ENCODE results near the gene RBBP8. TPM values are rescaled to one million over a fixed set of nuclear protein-coding genes. Genes with fewer than 3 reads are reported as not detected.

Gene RBBP8
- total and polyA plus RNA-seq, 4 donors = 6.5 to 9.8 (median 7.4) TPM

DNA sequence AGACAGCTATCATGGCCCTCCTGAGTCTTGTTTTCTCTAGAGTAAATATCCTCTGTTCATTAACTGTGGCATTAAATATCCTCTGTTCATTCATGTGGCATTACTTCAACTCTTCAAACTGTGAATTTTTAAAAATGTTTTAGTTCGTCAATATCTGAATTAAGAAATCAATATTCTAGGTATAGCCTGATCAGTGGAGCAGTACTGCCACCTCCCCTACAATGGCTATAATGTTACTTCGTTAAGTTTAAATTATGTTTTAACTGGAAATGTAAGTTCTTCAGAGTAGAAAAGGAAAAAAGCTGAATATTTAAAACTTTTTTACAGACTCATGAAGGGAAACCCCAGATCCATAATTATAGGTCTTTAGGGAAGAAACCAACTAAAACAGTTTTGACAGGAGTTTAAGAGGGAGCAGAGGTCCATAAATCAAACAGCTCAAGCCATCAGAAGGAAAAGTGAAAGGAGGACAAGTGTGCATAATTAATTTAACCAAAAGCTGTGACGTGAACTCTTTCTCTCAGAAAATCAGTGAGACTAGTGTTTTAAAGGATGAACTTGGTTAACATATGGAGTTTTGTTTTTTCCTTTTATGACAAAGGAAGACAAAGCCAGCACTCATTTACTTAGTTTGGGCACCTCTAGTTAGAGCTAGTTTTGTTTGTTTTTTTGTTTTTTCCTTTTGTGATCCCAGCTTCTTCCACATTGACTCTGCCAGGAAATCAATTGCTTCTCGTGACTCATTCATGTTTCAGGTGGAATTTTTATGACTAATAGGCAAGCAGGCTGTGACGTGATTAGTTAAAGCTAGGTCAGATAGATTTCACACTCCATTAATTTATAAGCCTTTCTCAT lies 44.9 kb downstream of the RBBP8 start:
- H3K36me3 ChIP-seq (ENCODE audit: control insufficient read depth in 4 of 4, insufficient read depth in 3 of 4, low read depth in 1 of 4, low read length in 3 of 4) = no peaks in the 10 kb centered on the region
- WGBS = 60% methylated on average over 5 of the region's 5 CpGs
- no peak for TF ChIP-seq RXRA (IDR thresholded peaks at IDR 0.05)
- no peak for TF ChIP-seq HNF4G (IDR thresholded peaks at IDR 0.05)
- peak in 1 of 2 donors; percentile 61 for TF ChIP-seq JUND (IDR thresholded peaks at IDR 0.05)
- H3K27me3 ChIP-seq (ENCODE audit: control insufficient read depth in 4 of 4, insufficient read depth in 4 of 4, low read length in 3 of 4) = no peaks in the 10 kb centered on the region
- DNase-seq (ENCODE audit: low spot score) = no peak
- peaks cover 5 to 12% (median 9%) of the 10 kb centered on the region in 4 donors for H3K4me1 ChIP-seq (ENCODE audit: control insufficient read depth in 4 of 4, insufficient read depth in 4 of 4, low read length in 3 of 4)
- H3K27ac ChIP-seq (ENCODE audit: low read depth in 1 of 2, low read length in 2 of 2) = peak overlapping the region; percentile 55 to 66
- no peak overlapping the region for H3K4me3 ChIP-seq (ENCODE audit: low read depth in 1 of 3, low read length in 3 of 3)
- peak overlapping the region in 1 of 2 donors; percentile 64 for H3K9ac ChIP-seq (ENCODE audit: low read depth in 1 of 2, low read length in 2 of 2)
- H3K9me3 ChIP-seq (ENCODE audit: control insufficient read depth in 4 of 4, low read length in 3 of 4) = no peaks in the 10 kb centered on the region

DNA sequence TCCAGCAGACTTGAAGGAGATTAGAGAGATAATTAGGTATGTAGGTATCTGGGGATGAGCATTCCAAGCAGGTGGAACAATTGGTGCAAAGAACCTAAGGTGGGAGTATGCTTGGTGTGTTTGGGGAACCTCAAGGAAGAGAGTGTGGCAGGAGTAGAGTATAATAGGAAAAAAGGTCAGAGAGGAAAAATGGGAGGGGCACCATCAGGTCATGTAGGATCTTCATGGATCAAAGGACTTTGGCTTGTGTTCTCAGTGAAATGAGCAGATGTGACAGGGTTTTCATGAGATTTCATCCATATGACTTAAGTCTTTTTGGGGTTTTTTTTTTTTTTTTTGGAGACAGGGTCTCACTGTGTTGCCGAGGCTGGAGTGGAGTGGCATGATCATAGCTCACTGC lies 47.3 kb downstream of the RBBP8 start:
- H3K4me1 ChIP-seq (ENCODE audit: control insufficient read depth in 4 of 4, insufficient read depth in 4 of 4, low read length in 3 of 4) = peaks cover 2 to 6% (median 3%) of the 10 kb centered on the region in 4 donors
- no peak overlapping the region for H3K9ac ChIP-seq (ENCODE audit: low read depth in 1 of 2, low read length in 2 of 2)
- 100% methylated on average over 1 of the region's 1 CpG for WGBS
- no peak overlapping the region for H3K4me3 ChIP-seq (ENCODE audit: low read depth in 1 of 3, low read length in 3 of 3)
- H3K27me3 ChIP-seq (ENCODE audit: control insufficient read depth in 4 of 4, insufficient read depth in 4 of 4, low read length in 3 of 4) = no peaks in the 10 kb centered on the region
- no peak overlapping the region for H3K27ac ChIP-seq (ENCODE audit: low read depth in 1 of 2, low read length in 2 of 2)
- TF ChIP-seq RAD21 (IDR thresholded peaks at IDR 0.05) = no peak
- no peak for TF ChIP-seq FOXA2 (IDR thresholded peaks at IDR 0.05)
- peak; percentile 6 to 32 for TF ChIP-seq HNF4A (conservative IDR thresholded peaks at IDR 0.05)
- no peak for DNase-seq (ENCODE audit: low spot score)
- no peaks in the 10 kb centered on the region for H3K9me3 ChIP-seq (ENCODE audit: control insufficient read depth in 4 of 4, low read length in 3 of 4)
- peaks cover 0 to 2% (median 0%) of the 10 kb centered on the region in 4 donors for H3K36me3 ChIP-seq (ENCODE audit: control insufficient read depth in 4 of 4, insufficient read depth in 3 of 4, low read depth in 1 of 4, low read length in 3 of 4)

DNA sequence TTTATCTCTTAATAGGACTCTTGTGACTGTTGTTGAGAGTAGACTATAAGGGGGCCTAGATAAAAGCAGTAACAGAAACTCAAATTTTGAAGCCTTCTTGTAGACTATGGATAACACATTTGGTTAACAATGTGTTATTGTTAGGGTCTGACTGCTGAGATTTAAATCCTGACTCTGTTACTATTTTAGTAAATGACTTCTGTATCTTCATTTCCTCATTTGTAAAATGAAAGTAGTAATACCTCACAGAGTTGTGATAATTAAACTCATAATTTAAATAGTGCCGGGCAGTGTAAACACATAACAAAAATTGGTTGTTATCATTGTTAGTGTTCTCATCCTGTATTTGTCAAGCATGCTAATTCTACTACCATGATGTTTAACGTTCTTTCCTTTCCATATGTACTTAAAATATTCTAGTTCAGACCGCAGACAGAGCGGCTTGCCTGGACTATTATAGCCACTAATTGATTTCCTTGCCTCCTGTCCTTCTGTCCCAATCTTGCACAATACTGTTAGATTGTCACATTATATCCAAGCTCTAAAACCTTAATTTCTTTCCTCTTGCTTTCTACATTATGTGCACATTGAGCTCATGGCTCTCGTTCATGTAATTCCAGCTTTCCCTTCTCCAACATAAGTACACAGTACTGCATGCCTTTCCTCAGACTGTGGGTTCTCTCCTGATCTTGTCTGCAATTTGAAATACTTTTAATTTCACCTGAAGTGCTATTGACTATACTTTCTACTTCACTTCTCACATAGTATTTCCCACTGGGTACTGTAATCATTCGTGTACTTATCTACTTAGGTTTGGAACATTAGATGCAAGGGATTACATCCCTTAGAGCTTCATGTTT lies 48.4 kb downstream of the RBBP8 start:
- 51% methylated on average over 6 of the region's 6 CpGs for WGBS
- no peaks in the 10 kb centered on the region for H3K9me3 ChIP-seq (ENCODE audit: control insufficient read depth in 4 of 4, low read length in 3 of 4)
- no peaks in the 10 kb centered on the region for H3K27me3 ChIP-seq (ENCODE audit: control insufficient read depth in 4 of 4, insufficient read depth in 4 of 4, low read length in 3 of 4)
- H3K9ac ChIP-seq (ENCODE audit: low read depth in 1 of 2, low read length in 2 of 2) = no peak overlapping the region
- no peak overlapping the region for H3K4me3 ChIP-seq (ENCODE audit: low read depth in 1 of 3, low read length in 3 of 3)
- H3K27ac ChIP-seq (ENCODE audit: low read depth in 1 of 2, low read length in 2 of 2) = peak overlapping the region in 1 of 2 donors; percentile 50
- TF ChIP-seq SP1 (IDR thresholded peaks at IDR 0.05) (no peak), GABPA (IDR thresholded peaks at IDR 0.05 in 1 of 2, conservative IDR thresholded peaks at IDR 0.05 in 1 of 2) (no peak), TAF1 (conservative IDR thresholded peaks at IDR 0.05) (no peak), JUND (IDR thresholded peaks at IDR 0.05) (no peak), HNF4A (conservative IDR thresholded peaks at IDR 0.05) (no peak), YY1 (IDR thresholded peaks at IDR 0.05) (no peak), FOXA1 (IDR thresholded peaks at IDR 0.05) (no peak), HNF4G (IDR thresholded peaks at IDR 0.05) (no peak), RXRA (IDR thresholded peaks at IDR 0.05) (no peak), RAD21 (IDR thresholded peaks at IDR 0.05) (no peak)
- TF ChIP-seq, protein P1, sequence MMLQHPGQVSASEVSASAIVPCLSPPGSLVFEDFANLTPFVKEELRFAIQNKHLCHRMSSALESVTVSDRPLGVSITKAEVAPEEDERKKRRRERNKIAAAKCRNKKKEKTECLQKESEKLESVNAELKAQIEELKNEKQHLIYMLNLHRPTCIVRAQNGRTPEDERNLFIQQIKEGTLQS (IDR thresholded peaks at IDR 0.05) = no peak
- TF ChIP-seq, protein P2, sequence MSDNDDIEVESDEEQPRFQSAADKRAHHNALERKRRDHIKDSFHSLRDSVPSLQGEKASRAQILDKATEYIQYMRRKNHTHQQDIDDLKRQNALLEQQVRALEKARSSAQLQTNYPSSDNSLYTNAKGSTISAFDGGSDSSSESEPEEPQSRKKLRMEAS (IDR thresholded peaks at IDR 0.05) = no peak
- no peak for DNase-seq (ENCODE audit: low spot score)
- peaks cover 2 to 6% (median 3%) of the 10 kb centered on the region in 4 donors for H3K4me1 ChIP-seq (ENCODE audit: control insufficient read depth in 4 of 4, insufficient read depth in 4 of 4, low read length in 3 of 4)
- peaks cover 0 to 4% (median 0%) of the 10 kb centered on the region in 4 donors for H3K36me3 ChIP-seq (ENCODE audit: control insufficient read depth in 4 of 4, insufficient read depth in 3 of 4, low read depth in 1 of 4, low read length in 3 of 4)

All from liver (tissue), 9 donors.